DND-41 (cell line): Measurements from ENCODE around the gene MARVELD2.
"Not testable (repeated sequence)": the region's sequence is repeated elsewhere in the genome, so short reads cannot be mapped to it uniquely, and the experiment has no call there.

Source experiments
- ATAC-seq: fragments of 200-7000 bp; cut with Tn5 transposase; 3 replicates; pipeline ENCODE4 v1.9.1; 2021; ENCODE audit warnings: low read depth; ENCODE audit not compliant: insufficient read depth
- DNase-seq: peaks from one replicate; pipeline ENCODE4 v3.0.0-alpha.2; 2020
- H2AFZ ChIP-seq: 2 replicates; pipeline ENCODE4 v1.6.0; 2012; ENCODE audit warnings: low read depth, low read length
- H3K27ac ChIP-seq: 2 replicates; pipeline ENCODE4 v1.5.1; 2012; ENCODE audit warnings: low read length, inconsistent platforms
- H3K27me3 ChIP-seq: fragments of 200-600 bp; sonication (generic); 2 replicates; pipeline ENCODE4 v1.6.0; 2012; ENCODE audit warnings: low read length, mild to moderate bottlenecking, inconsistent platforms; ENCODE audit not compliant: insufficient read depth, poor library complexity
- H3K36me3 ChIP-seq: 2 replicates; pipeline ENCODE4 v1.5.1; 2012; ENCODE audit warnings: low read length, inconsistent platforms; ENCODE audit not compliant: insufficient read depth
- H3K4me1 ChIP-seq: 2 replicates; pipeline ENCODE4 v1.5.1; 2012; ENCODE audit warnings: mild to moderate bottlenecking, low read length; ENCODE audit not compliant: insufficient read depth
- H3K4me2 ChIP-seq: 2 replicates; pipeline ENCODE4 v1.6.0; 2012; ENCODE audit warnings: mild to moderate bottlenecking, moderate library complexity, low read length, inconsistent platforms; ENCODE audit not compliant: insufficient read depth
- H3K4me3 ChIP-seq, 2 experiments: fragments of 200-600 bp in 1 of 2; shearing (Covaris generic) in 1 of 2; 2 replicates each; pipeline ENCODE4 v1.5.1; 2012 to 2016; ENCODE audit warnings: inconsistent platforms in 2 of 2, low read length in 2 of 2, mild to moderate bottlenecking in 2 of 2, low read depth in 1 of 2, moderate library complexity in 1 of 2
- H3K79me2 ChIP-seq: 2 replicates; pipeline ENCODE4 v1.6.0; 2012; ENCODE audit warnings: low read length, inconsistent platforms; ENCODE audit not compliant: insufficient read depth
- H3K9ac ChIP-seq: 2 replicates; pipeline ENCODE4 v1.6.0; 2012; ENCODE audit warnings: low read depth, mild to moderate bottlenecking, inconsistent platforms, low read length, moderate library complexity
- H3K9me3 ChIP-seq: 2 replicates; pipeline ENCODE4 v1.5.1; 2012; ENCODE audit warnings: low read length, moderate library complexity, mild to moderate bottlenecking, inconsistent platforms; ENCODE audit not compliant: insufficient read depth, severe bottlenecking
- H4K20me1 ChIP-seq: 2 replicates; pipeline ENCODE4 v1.6.0; 2012; ENCODE audit warnings: low read length; ENCODE audit not compliant: insufficient read depth
- EZH2 ChIP-seq: IDR thresholded peaks from 3 replicates; pipeline ENCODE4 v1.6.1; 2012; ENCODE audit warnings: borderline replicate concordance, low read depth, mild to moderate bottlenecking, moderate library complexity, low read length, inconsistent platforms; ENCODE audit not compliant: severe bottlenecking
- TF ChIP-seq, protein P1 (sequence below): IDR thresholded peaks from 2 replicates; pipeline ENCODE4 v1.5.1; 2012; ENCODE audit warnings: borderline replicate concordance, low read length, moderate library complexity, mild to moderate bottlenecking; ENCODE audit not compliant: poor library complexity, severe bottlenecking; ENCODE audit errors: extremely low read depth

MARVELD2 gene

DNA sequence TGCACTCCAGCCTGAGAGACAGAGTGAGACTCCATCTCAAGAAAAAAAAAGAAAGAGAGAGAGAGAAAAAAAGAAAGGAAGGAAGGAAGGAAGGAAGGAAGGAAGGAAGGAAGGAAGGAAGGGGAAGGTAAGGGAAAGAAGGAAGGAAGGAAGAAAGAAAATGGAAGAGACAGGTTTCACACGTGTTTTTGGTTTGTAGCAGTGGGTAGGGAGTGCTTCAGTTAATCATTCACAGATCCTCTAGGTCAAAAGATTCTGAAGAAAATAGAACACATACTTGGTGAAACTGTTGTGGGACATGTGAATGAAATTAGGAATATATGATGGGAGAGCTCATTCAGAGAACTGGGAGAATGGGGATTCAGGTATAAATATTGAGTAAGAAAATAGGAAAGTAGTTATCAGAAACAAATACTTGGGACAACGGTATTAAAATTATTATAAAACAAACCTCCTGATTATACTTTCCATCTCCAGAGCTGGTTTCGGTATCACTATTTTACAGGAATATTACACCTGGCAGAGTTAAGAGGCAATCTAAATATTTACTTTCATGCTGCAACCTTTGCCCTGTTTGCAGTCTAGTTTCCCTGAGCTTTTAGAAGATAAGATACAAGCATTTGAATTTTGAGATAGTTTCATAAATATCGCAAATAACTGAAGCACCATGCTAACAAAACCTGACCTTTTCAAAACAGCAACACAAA lies 37.2 kb downstream of the MARVELD2 start:
- H3K4me2 ChIP-seq: no peak overlapping the region
- H3K27ac ChIP-seq: no peak overlapping the region
- no peak overlapping the region for H3K4me3 ChIP-seq
- no peak overlapping the region for H3K9ac ChIP-seq
- no peaks in the 10 kb centered on the region for H3K4me1 ChIP-seq
- DNase-seq (no peak), ATAC-seq (no peak)
- no peaks in the 10 kb centered on the region for H3K9me3 ChIP-seq
- H4K20me1 ChIP-seq: no peaks in the 10 kb centered on the region
- TF ChIP-seq, protein P1, sequence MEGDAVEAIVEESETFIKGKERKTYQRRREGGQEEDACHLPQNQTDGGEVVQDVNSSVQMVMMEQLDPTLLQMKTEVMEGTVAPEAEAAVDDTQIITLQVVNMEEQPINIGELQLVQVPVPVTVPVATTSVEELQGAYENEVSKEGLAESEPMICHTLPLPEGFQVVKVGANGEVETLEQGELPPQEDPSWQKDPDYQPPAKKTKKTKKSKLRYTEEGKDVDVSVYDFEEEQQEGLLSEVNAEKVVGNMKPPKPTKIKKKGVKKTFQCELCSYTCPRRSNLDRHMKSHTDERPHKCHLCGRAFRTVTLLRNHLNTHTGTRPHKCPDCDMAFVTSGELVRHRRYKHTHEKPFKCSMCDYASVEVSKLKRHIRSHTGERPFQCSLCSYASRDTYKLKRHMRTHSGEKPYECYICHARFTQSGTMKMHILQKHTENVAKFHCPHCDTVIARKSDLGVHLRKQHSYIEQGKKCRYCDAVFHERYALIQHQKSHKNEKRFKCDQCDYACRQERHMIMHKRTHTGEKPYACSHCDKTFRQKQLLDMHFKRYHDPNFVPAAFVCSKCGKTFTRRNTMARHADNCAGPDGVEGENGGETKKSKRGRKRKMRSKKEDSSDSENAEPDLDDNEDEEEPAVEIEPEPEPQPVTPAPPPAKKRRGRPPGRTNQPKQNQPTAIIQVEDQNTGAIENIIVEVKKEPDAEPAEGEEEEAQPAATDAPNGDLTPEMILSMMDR: no peak
- no peak for TF ChIP-seq EZH2
- H3K79me2 ChIP-seq: no peaks in the 10 kb centered on the region
- H3K27me3 ChIP-seq: no peaks in the 10 kb centered on the region
- H2AFZ ChIP-seq: no peak overlapping the region
- no peaks in the 10 kb centered on the region for H3K36me3 ChIP-seq

DNA sequence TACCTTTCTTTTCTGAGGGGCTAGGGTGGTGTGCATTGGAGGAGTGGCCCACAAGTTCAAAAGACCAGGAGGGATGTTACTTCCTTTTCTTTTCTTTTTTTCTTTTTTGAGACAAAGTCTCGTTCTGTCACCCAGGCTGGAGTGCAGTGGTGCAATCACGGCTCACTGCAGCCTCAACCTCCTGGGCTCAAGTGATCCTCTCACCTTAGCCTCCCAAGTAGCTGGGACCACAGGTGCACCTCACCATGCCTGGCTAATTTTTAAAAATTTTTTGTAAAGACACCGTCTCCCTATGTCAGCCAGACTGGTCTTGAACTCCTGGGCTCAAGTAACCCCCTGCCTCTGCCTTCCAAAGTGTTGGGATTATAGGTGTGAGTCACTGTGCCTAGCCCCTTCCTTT lies 38.6 kb downstream of the MARVELD2 start:
- not testable (repeated sequence) for ATAC-seq, H3K4me3 ChIP-seq, H3K9me3 ChIP-seq, H4K20me1 ChIP-seq, H3K27me3 ChIP-seq, H3K27ac ChIP-seq, H3K9ac ChIP-seq, DNase-seq, H2AFZ ChIP-seq, H3K36me3 ChIP-seq, H3K4me1 ChIP-seq, H3K4me2 ChIP-seq, H3K79me2 ChIP-seq

DNA sequence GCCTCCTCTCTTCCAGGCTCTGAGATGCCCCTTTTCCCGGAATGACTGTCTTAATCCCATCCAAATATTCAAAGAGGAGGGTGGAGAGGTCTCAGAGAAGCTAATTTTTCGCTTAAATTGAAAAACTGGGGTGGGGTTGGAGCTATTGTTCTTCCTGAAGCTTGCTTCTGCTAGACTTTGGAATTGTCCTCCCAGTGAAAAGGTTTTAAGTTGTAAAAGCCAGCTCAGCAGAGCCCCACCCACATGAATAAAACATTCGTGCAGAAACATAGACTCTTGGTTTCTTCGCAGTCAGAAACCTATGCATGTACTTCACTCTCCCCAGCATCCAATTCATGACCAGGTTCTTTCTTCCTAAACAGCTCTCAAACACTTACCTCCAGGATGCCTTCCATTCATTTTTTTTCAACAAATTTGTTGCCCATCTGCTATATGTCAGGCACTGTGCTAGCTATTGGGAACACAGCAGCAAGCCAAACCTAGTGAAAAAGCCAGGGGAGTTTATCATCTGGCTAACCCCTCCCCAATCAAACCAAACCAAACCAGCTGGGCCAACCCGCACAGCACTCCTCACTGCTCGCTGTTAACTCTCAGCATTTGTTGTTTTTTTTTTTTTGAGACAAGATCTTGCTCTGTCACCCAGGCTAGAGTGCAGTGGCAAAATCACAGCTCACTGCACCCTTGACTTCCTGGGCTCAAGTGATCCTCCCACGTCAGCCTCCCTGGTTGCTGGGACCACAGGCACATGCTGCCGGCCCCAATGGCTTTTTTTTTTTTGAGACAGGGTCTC lies 39.7 kb downstream of the MARVELD2 start:
- no peak for DNase-seq

DNA sequence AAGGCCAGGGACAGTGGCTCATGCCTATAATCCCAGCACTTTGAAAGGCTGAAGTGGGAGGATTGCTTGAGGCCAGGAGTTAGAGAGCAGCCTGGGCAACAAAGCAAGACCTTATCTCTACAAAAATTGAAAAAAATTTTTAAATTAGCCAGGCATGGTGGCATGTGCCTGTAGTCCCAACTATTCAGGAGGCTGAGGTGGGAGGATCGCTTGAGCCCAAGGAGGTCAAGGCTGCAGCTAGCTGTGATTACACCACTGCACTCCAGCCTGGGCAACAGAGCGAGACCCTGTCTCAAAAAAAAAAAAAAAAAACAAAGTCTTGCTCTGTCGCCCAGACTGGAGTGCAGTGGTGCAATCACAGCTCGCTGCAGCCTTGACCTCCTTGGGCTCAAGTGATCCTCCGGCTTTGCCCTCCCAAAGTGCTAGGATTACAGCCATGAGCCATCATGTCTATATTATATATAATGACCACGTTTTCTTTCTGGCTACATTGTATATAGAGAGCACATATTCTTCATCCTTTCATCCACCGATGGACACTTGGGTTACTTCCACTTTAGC lies 40.6 kb downstream of the MARVELD2 start:
- H3K36me3 ChIP-seq, H3K79me2 ChIP-seq, H3K4me1 ChIP-seq, H3K27me3 ChIP-seq, H3K9ac ChIP-seq, H3K27ac ChIP-seq, DNase-seq, H4K20me1 ChIP-seq, ATAC-seq, H3K9me3 ChIP-seq, H2AFZ ChIP-seq, H3K4me2 ChIP-seq, H3K4me3 ChIP-seq: not testable (repeated sequence)

More for the DNA sequence above, 39.7 kb downstream of the MARVELD2 start:
- Histone ChIP-seq H3K9me3 (no peaks in the 10 kb centered on the region), H3K36me3 (no peaks in the 10 kb centered on the region), H3K27me3 (no peaks in the 10 kb centered on the region), H2AFZ (no peak overlapping the region), H3K4me1 (no peaks in the 10 kb centered on the region), H3K27ac (no peak overlapping the region), H4K20me1 (no peaks in the 10 kb centered on the region), H3K4me2 (no peak overlapping the region), H3K9ac (no peak overlapping the region), H3K79me2 (no peaks in the 10 kb centered on the region), H3K4me3 (no peak overlapping the region)
- ATAC-seq: no peak
- TF ChIP-seq EZH2: no peak
- TF ChIP-seq, protein P1: no peak
